Activated CD4-positive, alpha-beta T cell treated with anti-CD3 and anti-CD28 coated beads, Interleukin-2, amount 50 U/mL, for 1 hour (primary cell): ENCODE data around the gene BCL7C.
A peak's percentile ranks its signal among the peaks of the same experiment; 100 is the strongest.

ENCODE experiments used
- DNase-seq: peaks from one replicate; pipeline ENCODE4 v3.0.0-alpha.2; 2020

Gene BCL7C

GRCh38 chr16:30922420-30922959, 28.6 kb upstream of the BCL7C start:
- DNase-seq: peak; percentile 99

GRCh38 chr16:30921748-30922419, 28.0 kb upstream of the BCL7C start:
- peak; percentile 87 for DNase-seq

- no peak for DNase-seq
Measured at GRCh38 chr16:30921459-30921747, 27.5 kb upstream of the BCL7C start.

- no peak for DNase-seq
Measured at GRCh38 chr16:30920891-30921290, 27.0 kb upstream of the BCL7C start.

- no peak for DNase-seq
Measured at GRCh38 chr16:30918614-30919013, 24.7 kb upstream of the BCL7C start.

- DNase-seq: no peak
Measured at GRCh38 chr16:30914830-30915229, 21.0 kb upstream of the BCL7C start.

GRCh38 chr16:30912794-30913412, 19.0 kb upstream of the BCL7C start:
- no peak for DNase-seq

- DNase-seq: no peak
Measured at GRCh38 chr16:30910427-30911029, 16.7 kb upstream of the BCL7C start.

GRCh38 chr16:30907064-30907463, 13.2 kb upstream of the BCL7C start:
- no peak for DNase-seq

- no peak for DNase-seq
Measured at GRCh38 chr16:30904114-30904780, 10.4 kb upstream of the BCL7C start.

GRCh38 chr16:30903596-30903995, 9.7 kb upstream of the BCL7C start:
- no peak for DNase-seq

GRCh38 chr16:30903002-30903401, 9.1 kb upstream of the BCL7C start:
- no peak for DNase-seq

GRCh38 chr16:30902029-30902972, 8.4 kb upstream of the BCL7C start:
- peak; percentile 48 for DNase-seq

- DNase-seq: no peak
Measured at GRCh38 chr16:30901201-30902028, 7.5 kb upstream of the BCL7C start.

- DNase-seq: no peak
Measured at GRCh38 chr16:30900588-30900987, 6.7 kb upstream of the BCL7C start.

- no peak for DNase-seq
Measured at GRCh38 chr16:30899794-30900193, 5.9 kb upstream of the BCL7C start.

GRCh38 chr16:30896889-30897733, 3.2 kb upstream of the BCL7C start:
- peak; percentile 73 for DNase-seq

GRCh38 chr16:30896261-30896888, 2.5 kb upstream of the BCL7C start, which contains the start of gene CTF1:
Gene CTF1 (plus strand): TSS chr16:30896614. CDS start chr16:30896644, 30 bp downstream.
- DNase-seq: no peak

GRCh38 chr16:30895627-30896260, 1.9 kb upstream of the BCL7C start:
- DNase-seq: no peak
